Measurements from ENCODE around the gene STK10.

DNA sequence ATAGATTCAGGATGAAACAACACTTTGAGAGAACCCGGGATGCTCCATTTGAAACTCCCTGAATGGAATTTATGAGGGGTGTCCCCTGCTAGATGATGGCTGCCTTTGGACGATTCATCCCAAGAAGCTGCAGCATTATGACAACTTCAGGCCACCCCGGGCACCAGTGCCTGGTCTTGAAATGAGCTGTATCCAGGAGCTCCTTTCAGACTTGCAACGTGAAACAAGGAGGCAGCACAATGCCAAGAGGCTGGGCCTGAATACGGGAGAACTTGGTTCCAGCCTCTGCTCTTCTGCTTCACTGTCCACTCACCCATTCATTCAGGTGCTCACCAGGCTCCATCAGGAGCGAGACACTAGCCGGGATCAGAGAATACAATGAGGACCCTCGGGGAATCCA, 78.3 kb downstream of the STK10 start:
- TF ChIP-seq GATA2 (IDR thresholded peaks at IDR 0.05; ENCODE audit: low read depth, low read length), result no peak
- no peak for TF ChIP-seq GATA3 (IDR thresholded peaks at IDR 0.05; ENCODE audit: low read depth, low read length)

Measured in SH-SY5Y (cell line).